GM19025 (cell line): Measurements from ENCODE around the gene TMEM217.
"Not testable (repeated sequence)": the region's sequence is repeated elsewhere in the genome, so short reads cannot be mapped to it uniquely, and the experiment has no call there.

ENCODE experiments used
- ATAC-seq: cut with Tn5 transposase; IDR thresholded peaks from one replicate; pipeline ENCODE4 v1.9.1; 2021; ENCODE audit warnings: mild to moderate bottlenecking, low read depth, moderate library complexity; ENCODE audit not compliant: unreplicated experiment

TMEM217 gene

GRCh38 chr6:37190159-37190535, 67.8 kb downstream of the TMEM217 start:
- no peak for ATAC-seq

- ATAC-seq, result no peak
Observed at GRCh38 chr6:37188962-37189510, 68.9 kb downstream of the TMEM217 start.

GRCh38 chr6:37187321-37188022, 70.5 kb downstream of the TMEM217 start:
- no peak for ATAC-seq

- not testable (repeated sequence) for ATAC-seq
Observed at GRCh38 chr6:37185949-37186720, 71.8 kb downstream of the TMEM217 start.

GRCh38 chr6:37182736-37183590, 75.0 kb downstream of the TMEM217 start:
- ATAC-seq, result no peak

GRCh38 chr6:37180610-37181009, 77.3 kb downstream of the TMEM217 start:
- ATAC-seq, result not testable (repeated sequence)

- no peak for ATAC-seq
Observed at GRCh38 chr6:37180075-37180474, 77.9 kb downstream of the TMEM217 start.

GRCh38 chr6:37177935-37178517, 79.9 kb downstream of the TMEM217 start:
- no peak for ATAC-seq

- ATAC-seq, result no peak
Observed at GRCh38 chr6:37177077-37177934, 80.6 kb downstream of the TMEM217 start.

- ATAC-seq, result no peak
Observed at GRCh38 chr6:37176268-37177076, 81.5 kb downstream of the TMEM217 start.

GRCh38 chr6:37175332-37176267, 82.3 kb downstream of the TMEM217 start:
- no peak for ATAC-seq

GRCh38 chr6:37174515-37175331, 83.2 kb downstream of the TMEM217 start:
- no peak for ATAC-seq

- no peak for ATAC-seq
Observed at GRCh38 chr6:37174196-37174514, 83.8 kb downstream of the TMEM217 start.

- ATAC-seq, result no peak
Observed at GRCh38 chr6:37173493-37174195, 84.3 kb downstream of the TMEM217 start.

GRCh38 chr6:37172912-37173492, 84.9 kb downstream of the TMEM217 start:
- no peak for ATAC-seq
